GM12891 (cell line): ENCODE results near the gene SLC15A1.

Experiments used
- POLR2A ChIP-seq: IDR thresholded peaks from 2 replicates; pipeline ENCODE4 v1.6.1; 2011; ENCODE audit warnings: low read depth, low read length, control low read depth
- POLR2AphosphoS5 ChIP-seq: IDR thresholded peaks from 2 replicates; pipeline ENCODE4 v1.6.1; 2011; ENCODE audit warnings: low read depth, low read length, control low read depth
- TAF1 ChIP-seq: IDR thresholded peaks from 2 replicates; pipeline ENCODE4 v1.6.1; 2011; ENCODE audit warnings: low read depth, low read length, control low read depth

DNA sequence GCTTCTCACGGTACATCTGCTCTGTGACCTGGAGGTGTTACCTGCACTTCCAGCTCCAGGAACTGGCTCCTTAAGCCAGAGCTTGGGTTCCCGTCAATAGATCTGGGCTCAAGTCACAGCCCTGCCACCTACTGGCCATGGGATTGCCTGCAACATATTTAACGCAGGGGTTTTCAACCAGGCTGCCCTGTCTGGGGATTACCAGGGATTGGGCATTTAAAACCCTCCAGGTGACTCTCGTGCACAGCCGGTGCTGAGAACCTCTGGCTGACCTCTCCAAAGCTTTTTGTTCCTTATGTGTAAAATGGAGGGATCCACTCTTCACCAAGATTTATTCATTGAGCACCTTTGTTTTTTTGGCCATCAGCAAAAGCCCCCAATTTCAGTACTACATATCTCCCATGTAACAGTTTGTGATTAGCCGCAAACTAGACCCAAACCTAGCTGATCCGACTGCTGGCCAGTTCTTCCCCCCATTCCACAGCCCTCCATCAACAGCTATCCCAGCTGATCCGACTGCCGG lies 98.9 kb downstream of the SLC15A1 start:
- no peak for TF ChIP-seq POLR2A
- TF ChIP-seq TAF1, result no peak
- no peak for TF ChIP-seq POLR2AphosphoS5
